NCI-H748 treated with DMSO at 0.1 percent for 48 hours (cell line): ENCODE data around the gene ATP7A.
"Not testable (repeated sequence)": the region's sequence is repeated elsewhere in the genome, so short reads cannot be mapped to it uniquely, and the experiment has no call there.

Experiments
- DNase-seq: peaks from one replicate; lab custom pipeline; 2025; lab: John Stamatoyannopoulos, UW

Gene ATP7A

GRCh38 chrX:77910108-77910840 lies at the start of gene ATP7A:
Gene ATP7A, plus strand, starts transcription at chrX:77910693. Its CDS starts 60,949 bp downstream, at chrX:77971642.
- DNase-seq, result peak; percentile 55

DNA sequence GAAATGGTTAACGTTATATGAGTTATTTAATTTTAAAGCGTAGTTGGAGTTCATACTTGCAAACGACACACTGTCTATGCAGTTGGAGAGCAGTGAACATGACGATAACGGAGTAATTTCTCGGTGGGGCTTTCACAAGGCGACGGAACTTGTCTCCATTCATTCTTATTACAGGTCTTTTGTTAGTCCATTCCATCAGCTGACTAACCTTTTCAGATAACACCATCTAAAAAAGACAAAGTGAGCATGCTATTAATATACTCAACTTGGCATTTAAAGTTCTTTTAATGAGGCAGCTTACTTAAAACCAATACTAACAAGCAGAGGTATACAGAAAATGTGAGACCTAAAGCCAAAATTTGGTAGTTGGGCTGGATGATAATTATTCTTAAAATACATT lies 35.1 kb upstream of the ATP7A start:
- DNase-seq, result no peak

DNA sequence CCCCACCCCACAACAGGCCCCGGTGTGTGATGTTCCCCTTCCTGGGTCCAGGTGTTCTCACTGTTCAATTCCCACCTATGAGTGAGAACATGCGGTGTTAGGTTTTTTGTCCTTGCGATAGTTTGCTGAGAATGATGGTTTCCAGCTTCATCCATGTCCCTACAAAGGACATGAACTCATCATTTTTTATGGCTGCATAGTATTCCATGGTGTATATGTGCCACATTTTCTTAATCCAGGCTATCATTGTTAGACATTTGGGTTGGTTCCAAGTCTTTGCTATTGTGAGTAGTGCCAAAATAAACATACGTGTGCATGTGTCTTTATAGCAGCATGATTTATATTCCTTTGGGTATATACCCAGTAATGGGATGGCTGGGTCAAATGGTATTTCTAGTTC lies 29.1 kb upstream of the ATP7A start:
- not testable (repeated sequence) for DNase-seq

- no peak for DNase-seq
These were observed 17.6 kb upstream of the ATP7A start for GRCh38 chrX:77892887-77893286.

GRCh38 chrX:77893713-77894112 lies 16.8 kb upstream of the ATP7A start:
- DNase-seq, result no peak

DNA sequence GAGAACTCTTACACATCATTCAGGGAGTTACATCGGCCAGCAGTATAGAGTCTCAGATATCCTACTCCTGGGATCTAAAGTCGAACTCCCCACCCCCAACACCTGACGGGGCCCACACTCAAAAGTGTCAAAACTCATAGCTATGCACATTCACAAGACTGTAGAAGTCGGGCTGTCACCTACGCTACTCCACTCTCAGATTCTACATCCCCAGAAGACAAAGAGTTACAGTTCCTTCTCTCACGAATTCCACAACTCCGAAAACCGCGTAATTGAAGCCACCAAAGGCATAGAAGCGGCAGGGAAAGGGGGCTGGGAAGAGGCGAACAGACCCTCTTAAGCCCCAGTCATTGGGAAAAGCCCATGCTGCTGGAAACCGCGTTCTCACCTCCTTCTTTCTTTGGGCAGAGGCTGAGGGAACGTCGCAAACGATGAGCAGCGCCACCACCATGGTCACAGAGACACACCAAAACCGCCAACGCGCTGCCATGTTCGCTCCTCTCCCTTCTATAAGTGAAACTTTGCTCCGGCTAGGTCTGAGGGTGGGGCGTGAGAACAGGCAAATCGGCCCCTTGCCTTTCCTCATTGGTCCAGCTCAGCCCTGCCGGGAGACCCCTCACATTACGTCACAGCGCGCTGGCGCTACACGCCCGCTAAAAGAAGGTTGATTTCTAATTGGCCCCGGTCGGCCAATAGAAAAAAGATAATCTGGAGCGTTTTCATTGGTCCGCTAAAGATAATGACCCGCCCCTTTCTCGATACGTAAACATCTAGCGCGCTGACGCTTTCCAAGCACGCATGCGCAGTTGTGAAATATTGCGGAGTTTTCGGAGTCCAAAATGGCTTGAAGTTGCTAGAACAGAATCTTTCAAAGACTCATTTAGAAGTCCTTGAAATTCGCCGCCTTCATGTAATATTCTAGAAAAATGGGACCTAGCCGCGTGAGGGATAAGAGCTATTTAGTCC lies 15.3 kb upstream of the ATP7A start, which contains the start of gene MAGT1:
TSS of gene MAGT1 (minus strand) at position 515 of the 966 bp plus-strand sequence. CDS start at position 490, 25 bp downstream.
- peak; percentile 86 for DNase-seq

- peak; percentile 96 for DNase-seq
These were observed 11.2 kb upstream of the ATP7A start, which contains the start of gene COX7B for GRCh38 chrX:77899081-77899828. Gene COX7B, plus strand, starts transcription at chrX:77899468. Its CDS starts 86 bp downstream, at chrX:77899554.

DNA sequence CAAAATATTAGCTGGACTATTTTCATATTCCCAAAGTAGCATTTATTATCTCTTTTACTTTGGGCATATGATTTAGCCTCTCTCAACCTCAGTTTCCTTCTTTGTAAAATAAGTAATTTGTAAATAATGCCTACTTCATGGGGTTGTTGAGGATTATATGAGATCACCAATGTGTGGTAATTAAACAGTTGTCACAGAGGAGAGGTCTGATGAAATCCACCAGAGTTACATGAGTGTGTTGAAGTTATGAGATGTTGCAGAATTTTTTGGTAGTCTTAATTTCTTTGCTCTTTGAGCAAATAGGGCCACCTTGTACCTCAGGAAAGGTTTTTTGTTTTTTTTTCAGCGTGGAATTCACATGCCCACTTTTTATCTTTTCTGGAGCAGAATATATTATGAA lies 9.8 kb upstream of the ATP7A start:
- DNase-seq, result no peak

GRCh38 chrX:77901506-77901905 lies 9.0 kb upstream of the ATP7A start:
- no peak for DNase-seq

GRCh38 chrX:77917294-77917933 lies 6.9 kb downstream of the ATP7A start:
- DNase-seq, result no peak

DNA sequence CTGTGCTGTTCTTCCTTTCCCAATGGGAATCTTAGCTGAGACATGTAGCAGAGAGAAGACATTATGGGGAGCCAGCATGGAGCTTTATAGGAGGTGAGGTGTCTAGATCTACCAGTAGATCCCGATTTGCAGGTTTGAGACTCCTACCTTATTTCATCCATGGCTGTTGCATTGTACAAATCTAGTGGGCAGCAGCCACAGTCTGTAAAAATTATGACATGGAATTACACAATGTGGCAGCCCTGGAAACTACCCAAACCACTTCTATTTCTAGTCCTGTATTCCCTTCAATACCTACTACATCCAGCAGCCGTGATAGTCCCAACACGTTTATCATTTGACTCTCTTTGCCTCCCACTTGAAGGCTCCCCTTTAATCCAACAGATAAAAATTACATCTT lies 8.1 kb downstream of the ATP7A start:
- DNase-seq, result no peak

DNA sequence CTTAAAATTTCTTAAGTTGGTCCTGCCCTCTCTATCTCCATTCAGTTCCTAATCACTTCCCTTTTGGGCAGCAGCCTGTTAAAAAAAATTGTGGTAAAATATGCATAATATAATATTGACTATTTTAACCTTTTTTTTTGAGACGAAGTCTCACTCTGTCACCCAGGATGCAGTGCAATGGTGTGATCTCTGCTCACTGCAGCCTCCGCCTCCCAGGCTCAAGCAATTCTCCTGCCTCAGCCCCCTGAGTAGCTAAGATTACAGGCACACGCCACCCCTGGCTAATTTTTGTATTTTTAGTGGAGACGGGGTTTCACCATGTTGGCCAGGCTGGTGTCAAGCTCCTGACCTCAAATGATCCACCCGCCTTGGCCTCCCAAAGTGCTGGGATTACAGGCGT lies 8.9 kb downstream of the ATP7A start:
- DNase-seq, result not testable (repeated sequence)

GRCh38 chrX:77922787-77923186 lies 12.3 kb downstream of the ATP7A start:
- no peak for DNase-seq

DNA sequence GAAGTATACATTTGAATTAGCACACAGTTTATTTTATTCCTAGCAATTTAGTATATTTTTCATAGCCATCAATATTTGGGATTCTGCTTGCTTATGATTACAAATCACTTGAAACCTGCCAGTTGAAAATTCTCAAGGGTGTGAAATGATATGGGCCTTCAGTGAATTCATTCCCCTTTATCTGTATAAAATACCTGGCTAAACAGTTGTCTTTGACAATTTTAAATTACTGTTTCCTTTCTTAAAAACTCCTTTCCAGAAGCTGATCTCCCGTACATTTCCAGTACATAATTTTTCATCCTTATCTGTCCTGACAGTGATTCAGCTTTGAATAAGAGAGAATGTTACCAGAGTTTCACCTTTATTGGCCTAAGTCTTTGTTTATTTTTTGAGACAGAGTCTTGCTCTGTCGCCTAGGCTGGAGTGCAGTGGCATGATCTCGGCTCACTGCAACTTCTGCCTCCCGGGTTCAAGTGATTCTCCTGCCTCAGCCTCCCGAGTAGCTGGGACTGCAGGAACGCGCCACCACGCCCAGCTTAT lies 13.9 kb downstream of the ATP7A start:
- DNase-seq, result no peak

- no peak for DNase-seq
These were observed 15.3 kb downstream of the ATP7A start for GRCh38 chrX:77925764-77926163.

- no peak for DNase-seq
These were observed 20.1 kb downstream of the ATP7A start for GRCh38 chrX:77930581-77930980.

- no peak for DNase-seq
These were observed 25.4 kb downstream of the ATP7A start for GRCh38 chrX:77935886-77936285.

- DNase-seq, result no peak
These were observed 25.8 kb downstream of the ATP7A start for GRCh38 chrX:77936299-77936698.

- no peak for DNase-seq
These were observed 26.8 kb downstream of the ATP7A start for GRCh38 chrX:77937291-77937690.

DNA sequence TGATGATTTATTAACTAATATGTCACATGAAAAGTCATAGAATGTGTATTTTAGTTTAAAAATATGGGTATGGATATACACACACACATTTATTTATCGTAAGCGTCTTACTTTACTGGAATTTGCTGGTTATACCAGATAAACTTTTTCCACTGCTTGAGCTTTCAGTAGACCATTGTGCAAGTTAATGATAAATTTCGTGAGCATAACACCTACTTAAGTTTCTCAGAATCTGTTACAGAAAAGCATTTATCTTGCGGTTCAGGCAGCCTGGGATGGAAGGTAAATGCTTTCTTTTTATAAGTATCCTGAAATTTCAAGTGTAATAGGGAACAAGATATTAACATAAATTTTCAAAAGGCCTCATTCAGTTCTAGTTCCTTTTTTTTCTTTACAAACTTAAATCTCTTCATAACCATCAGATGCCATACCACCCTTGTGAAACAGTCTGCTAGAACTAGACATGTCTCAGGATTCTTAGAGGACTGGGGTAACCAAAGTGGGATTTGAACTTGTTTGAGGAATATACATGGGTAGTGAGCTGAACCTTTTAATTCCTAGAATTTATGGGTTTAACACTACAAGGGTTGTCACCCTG lies 27.7 kb downstream of the ATP7A start:
- DNase-seq, result no peak

DNA sequence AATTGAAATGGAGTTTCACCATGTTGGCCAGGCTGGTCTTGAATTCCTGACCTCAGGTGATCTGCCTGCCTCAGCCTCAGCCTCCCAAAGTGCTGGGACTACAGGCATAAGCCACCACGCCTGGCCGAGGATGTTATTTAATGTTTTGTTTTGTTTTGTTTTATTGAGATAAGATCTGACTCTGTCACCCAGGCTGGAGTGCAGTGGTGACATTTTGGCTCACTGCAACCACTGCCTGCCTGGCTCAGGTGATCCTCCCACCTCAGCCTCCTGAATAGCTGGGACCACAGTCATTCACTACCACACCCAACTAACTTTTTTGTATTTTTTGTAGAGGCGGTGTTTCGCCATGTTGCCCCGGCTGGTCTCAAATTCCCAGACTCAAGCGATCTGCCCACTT lies 34.5 kb downstream of the ATP7A start:
- DNase-seq, result not testable (repeated sequence)
